GM21786 (cell line): ENCODE measurements around the gene SLC12A7.

ENCODE experiments used
- ATAC-seq: cut with Tn5 transposase; IDR thresholded peaks from one replicate; pipeline ENCODE4 v1.9.1; 2021; ENCODE audit not compliant: unreplicated experiment

Gene SLC12A7

GRCh38 chr5:1141834-1142233 is 30.0 kb upstream of the SLC12A7 start:
- ATAC-seq: no peak

DNA sequence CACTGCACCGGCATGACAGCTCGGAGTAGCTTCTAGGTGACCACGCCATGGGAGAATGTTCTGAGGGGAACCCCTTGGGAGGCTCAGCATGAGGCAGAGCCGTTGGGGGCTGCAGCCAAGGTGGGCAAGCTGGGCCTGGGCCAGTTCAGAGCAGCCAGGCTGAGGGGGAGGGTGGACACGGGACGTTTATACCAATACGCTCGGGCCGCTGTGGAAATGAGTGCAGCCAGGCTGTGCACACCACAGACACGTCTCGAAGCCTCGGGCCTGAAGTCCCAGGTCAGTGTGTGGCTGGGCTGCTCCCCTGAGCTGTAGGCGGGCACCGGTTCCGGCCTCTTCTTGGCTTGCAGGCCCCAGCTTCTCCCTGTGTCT is 28.9 kb upstream of the SLC12A7 start:
- no peak for ATAC-seq

DNA sequence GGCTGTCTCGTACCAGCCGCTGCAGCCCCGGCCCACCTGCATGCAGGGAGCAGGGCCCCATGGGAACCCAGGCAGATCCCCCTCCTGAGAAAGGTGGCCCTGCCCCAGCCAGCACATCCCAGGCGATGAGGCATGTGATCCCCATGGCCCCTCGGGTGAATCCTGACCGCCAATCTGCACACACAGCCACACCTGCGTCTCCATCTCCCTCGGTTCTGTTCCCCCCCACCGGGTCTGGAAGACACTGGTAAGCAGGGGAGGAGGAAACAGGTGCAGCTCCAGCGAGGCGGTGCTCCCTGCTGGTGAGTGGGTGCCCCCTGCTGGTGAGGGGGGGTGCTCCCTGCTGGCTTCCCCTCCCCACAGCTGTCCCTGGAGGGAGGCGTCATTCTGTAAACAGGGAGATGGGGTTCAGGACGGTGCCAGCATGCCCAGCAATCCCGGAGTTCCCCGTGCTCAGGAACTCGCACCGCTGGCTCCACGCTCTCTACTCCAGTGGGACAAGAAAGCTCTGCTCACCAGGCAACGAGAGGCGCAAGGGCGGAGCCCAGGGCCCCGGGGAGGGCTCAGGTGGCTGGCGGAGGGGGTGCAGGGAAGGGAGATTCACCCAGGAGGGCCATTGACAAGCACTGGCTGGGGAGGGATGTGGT is 28.4 kb upstream of the SLC12A7 start:
- ATAC-seq: peak; percentile 78

DNA sequence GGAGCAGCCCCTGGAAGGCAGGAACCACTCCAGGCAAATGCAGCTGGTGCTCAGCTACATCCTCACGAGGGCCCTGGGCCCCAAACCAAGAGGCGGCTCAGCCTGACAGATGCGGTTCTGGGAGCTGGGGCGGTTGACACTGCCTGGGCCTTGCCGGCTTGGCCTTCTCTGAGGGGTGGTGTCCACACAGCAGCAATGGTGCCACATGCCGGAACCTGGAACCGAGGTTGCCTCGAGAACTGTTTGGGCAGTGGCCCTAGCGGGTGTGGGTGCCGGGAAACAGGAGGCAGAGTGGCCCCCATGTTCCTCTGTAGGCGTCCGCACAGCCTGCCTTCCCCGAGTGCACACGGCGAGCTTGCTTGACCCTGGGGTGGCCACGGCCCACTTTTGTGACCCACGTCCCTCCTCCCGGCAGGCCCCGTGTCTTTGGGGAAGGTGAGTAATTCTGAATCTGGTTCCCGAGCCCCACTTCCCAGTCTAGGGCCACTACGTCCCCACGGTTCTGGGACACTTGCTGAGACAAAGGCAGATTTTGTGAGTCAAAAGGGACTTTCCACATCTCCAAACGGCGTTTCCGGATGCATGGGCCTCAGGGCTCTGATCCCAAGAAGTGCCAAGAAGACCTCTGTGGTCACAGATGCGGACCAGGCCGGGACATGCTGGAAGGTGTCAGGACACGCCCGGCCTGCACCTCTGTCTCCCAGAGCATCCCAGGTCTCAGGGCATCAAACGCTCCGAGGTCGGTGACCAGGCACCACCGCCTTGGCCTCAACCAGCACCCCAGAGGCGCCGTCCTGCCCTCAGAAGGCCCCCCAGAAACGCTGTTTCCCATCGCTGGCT is 27.7 kb upstream of the SLC12A7 start:
- no peak for ATAC-seq

GRCh38 chr5:1138445-1139245 is 26.8 kb upstream of the SLC12A7 start:
- no peak for ATAC-seq

GRCh38 chr5:1137567-1138444 is 25.9 kb upstream of the SLC12A7 start:
- ATAC-seq: no peak

- ATAC-seq: no peak
Measured at GRCh38 chr5:1136814-1137213, 25.0 kb upstream of the SLC12A7 start.

DNA sequence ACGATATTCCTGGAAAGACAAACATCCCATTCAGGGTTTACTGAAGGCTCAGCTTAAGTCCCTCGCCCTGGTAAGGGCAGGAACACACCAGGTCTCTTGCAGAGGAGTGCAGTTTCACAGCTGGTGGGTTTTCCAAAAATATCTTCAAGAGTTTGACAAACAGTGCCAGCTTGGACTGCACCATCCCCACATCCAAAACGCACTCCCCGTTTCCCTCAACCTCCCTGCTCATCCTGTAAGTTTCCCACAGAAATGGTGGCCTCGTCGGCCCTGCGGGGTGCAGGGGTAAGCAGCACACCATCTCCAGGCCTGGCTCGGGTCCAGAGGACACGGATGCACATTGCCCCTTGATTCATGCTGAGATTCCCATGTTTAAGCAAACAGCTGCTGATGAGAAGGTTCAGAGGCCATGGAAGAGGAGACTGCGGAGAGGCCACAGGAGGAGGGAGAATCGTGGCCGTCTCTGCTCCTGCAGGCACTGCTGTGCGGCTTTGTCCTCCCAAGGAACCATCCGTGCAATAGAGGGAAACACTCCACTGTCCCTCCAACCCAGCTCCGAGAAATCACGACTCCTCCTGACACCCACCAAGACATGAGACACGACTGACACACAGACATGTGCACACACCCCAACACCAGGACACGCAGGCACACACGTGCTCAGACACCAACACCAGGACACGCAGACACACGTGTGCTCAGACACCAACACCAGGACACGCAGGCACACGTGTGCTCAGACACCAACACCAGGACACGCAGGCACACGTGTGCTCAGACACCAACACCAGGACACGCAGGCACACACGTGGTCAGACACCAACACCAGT is 24.0 kb upstream of the SLC12A7 start:
- no peak for ATAC-seq

DNA sequence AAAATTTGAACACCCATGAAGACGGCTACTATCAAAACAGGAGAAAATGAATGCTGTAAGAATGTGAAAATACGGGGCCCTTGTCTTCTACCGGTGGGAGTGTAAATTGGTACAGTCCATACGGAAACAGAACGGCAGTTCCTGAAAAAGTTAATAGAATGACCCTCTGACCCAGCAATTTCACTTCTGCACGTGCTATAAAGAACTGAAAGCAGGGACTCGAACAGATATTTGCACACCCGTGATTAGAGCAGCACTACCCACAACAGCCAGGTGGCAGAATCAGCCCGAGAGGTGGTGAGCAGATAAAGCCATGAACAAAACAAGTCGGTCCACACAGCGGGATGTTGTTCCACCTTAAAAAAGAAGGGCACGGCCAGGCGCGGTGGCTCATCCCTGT is 22.6 kb upstream of the SLC12A7 start:
- peak; percentile 60 for ATAC-seq

- ATAC-seq: peak; percentile 30
Measured at GRCh38 chr5:1133510-1134201, 21.8 kb upstream of the SLC12A7 start.

DNA sequence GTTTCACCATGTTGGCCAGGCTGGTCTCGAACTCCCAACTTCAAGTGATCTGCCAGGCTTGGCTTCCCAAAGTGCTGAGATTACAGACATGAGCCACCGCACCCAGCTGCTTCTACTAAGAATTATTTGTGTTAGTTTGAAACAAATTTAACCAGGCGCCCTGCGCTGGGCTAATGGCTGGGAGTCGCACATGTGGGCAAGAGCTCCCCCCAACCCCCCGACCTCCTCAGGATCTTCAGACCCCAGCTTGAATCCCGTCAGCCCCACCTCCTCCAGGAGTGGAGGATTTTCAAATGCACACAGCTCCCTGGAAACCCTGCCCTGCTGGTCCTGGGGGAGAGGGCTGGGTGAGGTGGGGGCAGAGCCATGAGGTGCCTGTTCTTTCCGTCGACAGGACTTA is 21.2 kb upstream of the SLC12A7 start:
- ATAC-seq: no peak

DNA sequence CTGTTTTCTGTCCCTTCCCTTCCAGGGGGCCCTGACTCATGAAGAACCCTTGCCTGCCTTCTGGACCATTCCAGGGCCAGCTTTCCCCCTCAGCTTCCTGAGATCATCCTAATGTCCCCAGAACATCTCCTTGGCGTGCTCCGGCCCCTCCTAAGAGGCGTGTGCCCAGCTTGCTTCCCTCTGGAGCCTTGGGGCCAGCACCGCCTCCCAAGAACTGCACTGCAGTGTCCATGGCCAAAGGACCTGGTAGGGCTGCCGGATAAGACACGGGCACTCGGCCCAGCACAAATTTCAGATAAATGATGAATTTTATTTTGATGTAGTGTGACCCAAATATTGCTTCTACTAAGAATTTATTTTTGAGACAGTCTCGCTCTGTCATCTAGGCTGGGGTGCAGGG is 20.7 kb upstream of the SLC12A7 start:
- no peak for ATAC-seq

DNA sequence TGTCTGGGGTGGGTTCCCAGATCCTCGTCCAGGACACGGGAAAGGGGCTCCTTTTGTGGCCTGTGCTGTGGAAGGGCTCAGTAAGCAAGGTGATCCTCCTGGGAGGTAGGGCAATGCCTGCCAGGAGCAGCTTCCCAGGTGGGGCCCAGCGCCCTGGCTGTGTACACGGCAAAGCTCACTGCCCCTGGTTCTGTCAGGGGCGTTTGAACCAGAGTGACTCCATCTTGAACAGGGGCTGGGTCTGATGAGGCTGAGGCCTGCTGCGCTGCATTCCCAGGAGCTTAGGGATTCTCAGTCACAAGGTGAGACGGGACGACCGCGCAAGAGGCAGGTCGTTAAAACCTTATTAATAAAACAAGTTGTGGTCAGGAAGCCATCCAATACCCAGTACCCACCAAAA is 19.9 kb upstream of the SLC12A7 start:
- ATAC-seq: no peak

GRCh38 chr5:1131191-1131621 is 19.3 kb upstream of the SLC12A7 start:
- ATAC-seq: no peak

GRCh38 chr5:1130218-1130946 is 18.5 kb upstream of the SLC12A7 start:
- no peak for ATAC-seq

- ATAC-seq: no peak
Measured at GRCh38 chr5:1129711-1130055, 17.8 kb upstream of the SLC12A7 start.

GRCh38 chr5:1128977-1129710 is 17.3 kb upstream of the SLC12A7 start:
- ATAC-seq: no peak
